Effector CD4-positive, alpha-beta T cell (primary cell): ENCODE data around the gene MYOC.
A peak's percentile ranks its signal among the peaks of the same experiment; 100 is the strongest.
"Not testable (repeated sequence)": the region's sequence is repeated elsewhere in the genome, so short reads cannot be mapped to it uniquely, and the experiment has no call there.

Source experiments
- DNase-seq: peaks from one replicate; pipeline ENCODE4 v3.0.0-alpha.2; 2020

Gene MYOC

GRCh38 chr1:171646249-171646560, 6.3 kb downstream of the MYOC start:
- DNase-seq: no peak

DNA sequence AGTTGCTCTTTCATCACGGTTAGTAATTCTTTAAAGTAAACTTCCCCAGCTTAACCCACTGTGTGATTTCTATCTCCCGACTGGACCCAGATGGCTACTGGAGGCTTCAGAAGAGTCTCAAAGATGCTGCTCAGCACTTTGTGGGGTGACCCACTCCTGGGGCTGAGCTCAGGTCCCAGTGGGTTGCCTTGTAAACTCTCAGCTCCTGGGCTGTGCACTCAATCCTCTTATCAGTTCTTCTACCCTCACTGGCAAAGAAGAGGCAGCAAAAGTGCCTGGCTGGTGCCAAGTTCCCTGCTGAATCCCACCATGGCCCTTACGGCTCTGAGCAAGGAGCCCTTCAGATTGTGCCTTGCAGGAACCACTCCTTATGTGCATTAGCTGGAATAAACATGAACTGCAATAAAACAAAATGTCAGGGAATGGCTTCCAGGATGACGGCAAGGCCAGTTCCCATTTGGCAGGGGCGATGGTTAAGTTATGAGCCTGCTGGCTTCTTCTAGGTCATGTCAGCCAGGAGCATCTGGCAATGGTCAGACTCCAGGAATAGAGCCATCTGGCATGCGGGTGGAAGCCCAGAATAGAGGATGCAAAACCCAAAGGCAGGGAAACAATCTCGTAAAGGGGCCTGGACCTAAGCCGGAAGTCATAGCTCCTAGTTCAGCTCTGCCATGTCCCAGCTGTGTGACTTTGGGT, 6.8 kb downstream of the MYOC start:
- DNase-seq: no peak

GRCh38 chr1:171644805-171645483, 7.5 kb downstream of the MYOC start:
- DNase-seq: peak; percentile 25

DNA sequence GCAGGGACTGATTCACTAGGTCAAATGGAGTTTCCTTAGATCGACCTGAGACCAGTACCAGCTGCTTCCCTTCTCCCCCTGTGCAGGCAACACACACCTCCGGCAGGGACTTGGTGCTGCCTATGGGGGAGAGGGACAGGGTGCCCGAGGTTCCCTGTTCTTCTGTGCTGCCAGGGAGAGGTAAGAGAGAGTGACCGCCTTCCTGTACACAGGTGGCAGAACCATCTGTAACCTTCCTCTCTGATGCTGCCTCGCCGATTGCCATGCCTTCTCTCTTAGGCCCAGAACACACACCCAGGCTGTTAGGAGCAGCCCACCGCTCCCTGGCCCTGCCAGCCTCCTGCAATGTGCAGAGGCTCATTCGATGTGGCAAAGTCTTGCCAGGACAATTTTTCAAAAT, 9.3 kb downstream of the MYOC start:
- DNase-seq: no peak

DNA sequence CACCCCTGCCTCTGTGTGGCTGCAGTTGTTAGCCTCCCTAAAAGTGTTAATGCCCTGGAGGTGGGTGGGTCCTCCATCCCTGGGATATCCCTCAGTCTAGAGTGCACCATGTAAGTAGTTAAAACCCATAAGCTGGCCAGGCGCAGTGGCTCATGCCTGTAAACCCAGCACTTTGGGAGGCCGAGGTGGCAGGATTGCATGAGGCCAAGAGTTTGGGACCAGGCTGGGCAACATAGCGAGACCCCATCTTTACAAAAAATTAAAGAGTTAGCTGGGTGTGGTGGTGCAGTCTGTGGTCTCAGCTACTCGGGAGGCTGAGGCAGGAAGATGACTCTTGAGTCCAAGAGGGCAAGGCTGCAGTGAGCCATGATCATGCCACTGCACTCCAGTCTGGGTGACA, 10.3 kb downstream of the MYOC start:
- no peak for DNase-seq

- DNase-seq: no peak
These were observed 11.2 kb downstream of the MYOC start for GRCh38 chr1:171641076-171641864.

DNA sequence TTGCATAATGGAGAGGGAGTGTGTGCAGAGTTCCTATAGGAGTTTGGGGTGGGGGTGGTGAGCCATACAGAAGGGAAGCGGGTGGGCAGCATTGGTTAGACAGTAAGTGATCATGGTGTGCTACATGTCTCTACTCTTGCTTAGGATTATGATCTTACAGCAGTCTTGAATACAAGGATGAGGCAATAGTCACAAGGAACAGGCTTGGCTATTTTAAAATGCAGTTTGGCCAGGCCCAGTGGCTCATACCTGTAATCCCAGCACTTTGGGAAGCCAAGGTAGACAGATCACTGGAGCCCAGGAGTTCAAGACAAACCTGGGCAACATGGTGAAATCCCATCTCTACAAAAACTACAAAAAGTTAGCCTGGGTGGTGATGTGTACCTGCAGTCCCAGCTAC, 12.3 kb downstream of the MYOC start:
- no peak for DNase-seq

- no peak for DNase-seq
These were observed 14.4 kb downstream of the MYOC start for GRCh38 chr1:171637928-171638576.

GRCh38 chr1:171636141-171636540, 16.3 kb downstream of the MYOC start:
- DNase-seq: no peak

DNA sequence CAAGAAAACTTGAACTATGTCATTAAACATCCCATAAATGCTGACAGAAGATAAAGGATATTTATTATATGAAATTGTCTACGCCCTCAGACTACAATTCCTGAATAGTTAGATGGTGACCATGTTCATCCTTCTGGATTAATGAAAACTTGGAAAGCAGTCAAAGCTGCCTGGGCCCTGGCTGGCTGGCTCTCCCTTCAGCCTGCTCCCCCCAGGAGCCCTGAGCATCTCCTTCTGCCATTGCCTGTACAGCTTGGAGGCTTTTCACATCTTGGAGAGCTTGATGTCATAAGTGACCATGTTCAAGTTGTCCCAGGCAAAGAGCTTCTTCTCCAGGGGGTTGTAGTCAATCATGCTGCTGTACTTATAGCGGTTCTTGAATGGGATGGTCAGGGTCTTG, 16.8 kb downstream of the MYOC start:
- DNase-seq: no peak

DNA sequence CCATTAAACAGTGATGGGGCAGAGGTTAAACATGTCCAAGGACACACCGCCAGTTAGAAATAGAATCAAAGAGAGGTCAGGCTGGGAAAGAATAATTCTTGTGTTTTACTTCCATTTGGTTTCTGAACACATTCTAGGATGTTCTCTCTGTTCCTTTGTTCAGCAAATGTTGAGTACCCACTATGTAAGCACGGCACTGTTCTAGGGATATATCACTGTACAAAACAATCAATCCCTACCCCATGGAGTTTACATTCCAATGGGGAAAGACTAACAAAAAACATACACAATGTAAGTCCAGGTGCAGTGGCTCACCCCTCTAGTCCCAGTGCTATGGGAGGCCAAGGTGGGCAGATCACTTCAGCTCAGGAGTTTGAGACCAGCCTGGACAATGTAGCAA, 24.3 kb downstream of the MYOC start:
- no peak for DNase-seq

GRCh38 chr1:171627020-171627419, 25.5 kb downstream of the MYOC start:
- DNase-seq: no peak

DNA sequence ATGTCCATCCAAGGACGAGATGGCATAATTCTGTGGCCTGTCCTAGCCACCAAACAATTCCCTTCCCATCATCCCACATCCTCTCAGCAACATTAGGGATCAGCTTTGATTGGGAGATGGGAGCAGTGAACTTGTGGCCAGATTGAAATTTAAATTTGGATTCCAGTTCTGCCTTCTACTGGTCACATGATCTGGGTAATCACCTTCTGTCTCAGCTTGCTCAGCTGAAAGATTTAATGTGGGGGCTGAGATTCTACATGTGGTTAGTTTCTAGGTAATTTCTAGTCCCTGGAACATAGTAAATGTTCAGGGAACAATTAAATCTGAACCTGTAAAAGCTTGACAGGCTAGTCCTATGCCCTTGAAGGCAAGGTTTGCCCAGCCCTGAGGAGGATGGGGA, 27.3 kb downstream of the MYOC start:
- DNase-seq: no peak

DNA sequence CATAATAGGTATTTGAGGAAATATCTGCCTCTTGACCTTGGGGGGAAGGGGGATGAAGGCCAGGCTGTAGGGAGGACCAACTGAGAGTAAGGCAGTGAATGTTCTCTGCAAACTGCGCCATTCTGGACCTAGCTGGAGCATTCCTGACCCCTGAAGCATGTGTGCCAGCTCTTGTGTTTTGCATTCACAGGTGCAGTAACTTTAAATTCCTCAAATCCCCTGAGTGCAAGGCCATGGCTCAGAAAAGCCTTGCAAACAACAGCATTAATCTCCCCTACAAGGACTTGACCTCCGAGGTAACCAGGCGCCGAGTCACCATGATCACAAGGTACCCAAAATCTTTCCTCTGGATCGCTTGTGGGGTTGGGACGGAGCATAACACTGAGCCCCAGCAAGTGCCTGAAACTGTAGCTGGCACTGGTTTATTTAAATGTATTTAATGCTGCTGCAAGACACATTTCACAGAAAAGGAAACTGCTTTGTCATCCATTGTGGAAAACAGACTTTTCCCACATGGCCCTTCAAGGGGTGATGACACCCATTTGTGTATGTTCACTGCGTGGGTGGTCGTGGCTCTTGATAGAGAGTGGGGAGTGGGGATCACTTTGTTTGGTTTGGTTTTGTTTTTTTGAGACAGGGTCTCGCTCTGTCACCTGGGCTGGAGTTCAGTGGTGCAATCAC, 28.7 kb downstream of the MYOC start:
- no peak for DNase-seq

DNA sequence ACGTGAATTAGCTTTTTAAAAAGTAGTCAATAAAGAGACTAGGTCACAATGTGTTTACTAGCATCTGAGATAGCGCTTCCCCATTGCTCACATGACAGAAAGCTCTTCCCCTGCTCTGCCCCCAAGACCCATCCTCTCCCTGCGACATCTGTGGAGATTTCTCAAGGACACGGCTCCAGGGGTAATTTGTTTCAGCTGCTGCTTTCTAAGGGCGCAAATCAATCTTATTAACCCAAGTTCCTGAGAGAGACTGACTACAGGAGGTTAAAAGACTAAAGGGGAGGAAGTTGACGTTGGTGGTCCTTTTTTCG, 30.4 kb downstream of the MYOC start, which contains the start of gene MYOCOS:
Gene MYOCOS, plus strand, starts transcription at position 92 of the 311 bp plus-strand sequence. CDS start 1,641 bp downstream, outside the sequence.
- no peak for DNase-seq

DNA sequence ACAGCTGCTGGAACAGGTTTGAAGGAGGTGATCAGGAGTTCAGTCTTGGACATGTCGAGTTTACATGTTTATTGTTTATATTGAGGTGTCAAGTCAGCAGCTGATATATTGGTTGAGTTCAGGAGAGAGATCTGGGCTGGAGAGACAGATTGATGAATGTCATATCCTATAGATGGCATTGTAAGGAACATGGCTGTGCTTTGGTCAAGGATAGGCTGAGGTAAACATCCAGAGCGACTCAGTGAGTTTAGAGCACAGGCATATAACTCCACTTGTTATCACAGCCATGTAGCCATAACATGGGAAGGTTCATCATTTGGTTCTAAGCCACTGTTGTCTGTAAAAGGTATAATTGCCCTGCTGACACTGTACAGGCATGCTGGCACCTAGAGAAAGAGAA, 35.9 kb downstream of the MYOC start:
- DNase-seq: no peak

DNA sequence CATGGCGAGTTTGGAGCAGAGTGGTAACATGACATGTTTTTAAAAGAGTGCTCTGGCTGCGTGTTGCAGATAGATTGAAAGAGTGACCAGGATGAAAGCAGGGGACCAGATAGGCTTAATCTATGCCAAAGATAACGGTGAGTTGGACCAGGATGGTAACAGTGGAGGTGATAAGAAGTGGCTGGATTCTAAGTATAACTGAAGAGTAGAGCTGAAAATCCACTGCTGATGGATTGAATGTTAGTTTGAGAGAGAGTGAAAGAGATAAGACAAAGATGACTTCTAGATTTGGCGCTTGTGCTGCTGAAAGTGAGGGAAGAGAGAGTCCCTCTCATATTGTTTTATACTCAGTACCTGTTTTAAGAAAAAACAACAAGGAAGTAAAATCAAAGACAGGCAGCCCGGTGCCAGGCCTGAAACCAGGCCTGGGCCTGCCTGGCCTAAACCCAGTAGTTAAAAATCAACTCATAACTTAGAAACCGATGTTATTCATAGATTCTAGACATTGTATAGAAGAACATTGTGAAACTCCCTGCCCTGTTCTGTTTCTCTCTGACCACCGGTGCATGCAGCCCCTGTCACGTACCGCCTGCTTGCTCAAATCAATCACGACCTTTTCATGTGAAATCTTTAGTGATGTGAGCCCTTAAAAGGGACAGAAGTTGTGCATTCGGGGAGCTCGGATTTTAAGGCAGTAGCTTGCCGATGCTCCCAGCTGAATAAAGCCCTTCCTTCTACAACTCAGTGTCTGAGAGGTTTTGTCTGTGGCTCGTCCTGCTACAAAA, 37.2 kb downstream of the MYOC start:
- DNase-seq: not testable (repeated sequence)

DNA sequence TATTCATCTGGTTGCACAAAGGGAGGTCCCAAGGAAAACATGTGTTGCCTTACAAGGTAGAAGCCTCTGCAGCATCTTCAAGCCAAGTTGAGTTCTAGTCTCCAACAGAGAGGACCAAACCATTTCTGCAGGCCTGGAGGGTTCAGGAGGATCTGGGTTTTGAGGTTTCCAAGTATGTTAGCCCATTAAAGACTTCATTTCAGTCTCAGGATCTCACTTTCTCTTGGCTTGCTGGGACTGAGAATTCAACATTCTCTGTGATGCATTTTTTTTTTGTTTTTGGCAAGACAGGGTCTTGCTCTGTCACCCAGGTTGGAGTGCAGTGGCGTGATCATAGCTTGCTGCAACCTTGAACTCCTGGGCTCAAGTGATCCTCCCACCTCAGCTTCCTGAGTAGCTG, 39.2 kb downstream of the MYOC start:
- DNase-seq: no peak

- DNase-seq: no peak
These were observed 41.2 kb downstream of the MYOC start for GRCh38 chr1:171611306-171611705.

- DNase-seq: no peak
These were observed 42.1 kb downstream of the MYOC start for GRCh38 chr1:171610385-171610784.

- DNase-seq: no peak
These were observed 46.0 kb downstream of the MYOC start for GRCh38 chr1:171606402-171606941.

DNA sequence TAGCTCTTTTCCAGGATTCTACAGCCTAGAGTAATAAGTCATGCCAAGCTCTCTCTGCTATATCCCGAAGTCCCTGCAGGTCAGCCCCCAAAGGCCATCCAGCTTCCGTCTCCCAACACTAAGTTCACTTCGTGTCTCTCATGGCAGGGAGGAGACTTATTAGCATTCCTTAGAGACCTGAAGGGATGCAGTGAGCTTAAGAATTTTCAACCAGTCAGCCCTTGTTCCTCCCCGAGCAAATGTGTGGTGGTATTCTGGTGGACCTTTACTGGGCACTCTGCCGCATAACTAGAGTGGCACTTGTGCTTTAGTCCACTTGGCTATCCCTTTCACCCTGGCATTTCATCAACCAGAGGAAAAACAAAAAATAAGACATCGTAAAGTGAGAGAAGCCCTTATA, 49.4 kb downstream of the MYOC start:
- DNase-seq: not testable (repeated sequence)
